GM12801 (cell line): ENCODE measurements around the gene CPN2.

Experiments used
- CTCF ChIP-seq: IDR thresholded peaks from one replicate; pipeline ENCODE4 v1.5.1; 2011; ENCODE audit warnings: control low read depth; ENCODE audit not compliant: insufficient read length; ENCODE audit errors: extremely low read depth

CPN2 gene

GRCh38 chr3:194315088-194315964 is 35.8 kb downstream of the CPN2 start:
- TF ChIP-seq CTCF: no peak

- no peak for TF ChIP-seq CTCF
Observed at GRCh38 chr3:194314388-194315068, 36.6 kb downstream of the CPN2 start.

GRCh38 chr3:194313560-194314387 is 37.4 kb downstream of the CPN2 start:
- no peak for TF ChIP-seq CTCF

GRCh38 chr3:194312743-194313281 is 38.3 kb downstream of the CPN2 start:
- TF ChIP-seq CTCF: no peak

GRCh38 chr3:194312186-194312742 is 38.9 kb downstream of the CPN2 start:
- TF ChIP-seq CTCF: no peak

- no peak for TF ChIP-seq CTCF
Observed at GRCh38 chr3:194311000-194311399, 40.1 kb downstream of the CPN2 start.
